Gastrocnemius medialis (tissue), 4 donors: ENCODE results near the gene ARHGAP26.

Experiments
- CTCF ChIP-seq, 5 experiments: fragments of 450-650 bp in 3 of 5; fragments of 200-600 bp in 2 of 5; sonication (generic) in 2 of 5; IDR thresholded peaks in 4 of 5; conservative IDR thresholded peaks in 1 of 5; 1 replicate in 4 of 5; 2 replicates in 1 of 5; pipeline ENCODE4 v1.5.1; 2016 to 2019; ENCODE audit warnings: antibody characterized with exemption in 5 of 5, mild to moderate bottlenecking in 3 of 5, moderate library complexity in 3 of 5
- POLR2A ChIP-seq, 2 donors: fragments of 450-650 bp; IDR thresholded peaks; one replicate each; pipeline ENCODE4 v1.6.1; 2017; ENCODE audit warnings: antibody characterized with exemption in 2 of 2, mild to moderate bottlenecking in 2 of 2, moderate library complexity in 2 of 2

DNA sequence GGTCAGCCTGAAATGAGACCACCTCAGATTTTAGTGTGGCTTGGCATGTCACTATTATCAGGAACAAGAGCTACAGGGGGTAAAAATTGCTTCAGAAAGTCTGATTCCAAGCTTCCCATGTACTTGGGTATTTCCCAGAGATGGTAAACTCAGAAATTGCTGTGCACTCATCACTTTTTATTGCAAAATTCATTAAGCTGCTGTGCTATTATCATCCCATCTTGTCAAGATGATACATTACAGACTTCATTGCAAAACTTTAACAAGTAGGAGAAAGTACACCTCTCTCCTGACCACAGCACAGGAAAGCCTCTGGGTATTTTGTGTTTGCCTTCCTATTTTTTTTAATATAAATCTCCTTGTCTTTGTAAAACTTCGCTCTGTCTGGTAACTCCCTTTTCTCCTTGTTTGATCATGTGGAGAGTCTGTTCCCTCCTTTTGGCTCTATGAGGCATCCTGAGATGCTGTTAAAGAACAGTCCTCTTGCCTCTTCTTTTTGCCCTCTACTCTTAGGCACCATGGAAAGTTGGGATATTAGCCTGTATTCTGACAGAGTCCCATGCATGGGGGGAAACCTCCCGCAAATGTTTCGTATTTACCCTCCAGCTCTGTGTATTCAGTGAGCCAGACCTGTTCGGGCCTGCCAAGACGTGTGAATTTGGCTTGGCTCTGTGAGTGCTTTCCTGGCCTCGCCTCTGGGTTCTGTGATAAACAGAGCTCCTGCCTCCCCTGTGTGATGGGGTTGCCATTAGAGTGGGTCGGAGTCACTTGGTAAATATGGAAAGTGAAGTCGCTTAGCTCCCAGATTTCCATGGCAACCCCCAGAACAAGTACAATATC is 372.6 kb downstream of the ARHGAP26 start:
- TF ChIP-seq CTCF (IDR thresholded peaks at IDR 0.05 in 4 of 5, conservative IDR thresholded peaks at IDR 0.05 in 1 of 5) (no peak), POLR2A (IDR thresholded peaks at IDR 0.05) (no peak)
